ENCODE measurements around the gene TNFAIP8L1. TPM values are rescaled to one million over a fixed set of nuclear protein-coding genes. Genes with fewer than 3 reads are reported as not detected.

TNFAIP8L1 gene
- total and polyA plus RNA-seq, 4 donors: 15.6 to 29.0 (median 20.1) TPM

- Histone ChIP-seq H3K4me3 (ENCODE audit: low read depth in 1 of 3, low read length in 3 of 3) (no peak overlapping the region), H3K9ac (ENCODE audit: low read depth in 1 of 2, low read length in 2 of 2) (no peak overlapping the region), H3K9me3 (ENCODE audit: control insufficient read depth in 4 of 4, low read length in 3 of 4) (no peaks in the 10 kb centered on the region), H3K27me3 (ENCODE audit: control insufficient read depth in 4 of 4, insufficient read depth in 4 of 4, low read length in 3 of 4) (no peaks in the 10 kb centered on the region), H3K27ac (ENCODE audit: low read depth in 1 of 2, low read length in 2 of 2) (peak overlapping the region; percentile 73 to 80), H3K36me3 (ENCODE audit: control insufficient read depth in 4 of 4, insufficient read depth in 3 of 4, low read depth in 1 of 4, low read length in 3 of 4) (peaks cover 19 to 44% (median 34%) of the 10 kb centered on the region in 4 donors), H3K4me1 (ENCODE audit: control insufficient read depth in 4 of 4, insufficient read depth in 4 of 4, low read length in 3 of 4) (peaks cover 11 to 38% (median 35%) of the 10 kb centered on the region in 4 donors)
- DNase-seq (ENCODE audit: low spot score): no peak
- 95% methylated on average over 28 of the region's 28 CpGs for WGBS
- no peak for TF ChIP-seq ATF3 (IDR thresholded peaks at IDR 0.05)
- TF ChIP-seq EGR1 (IDR thresholded peaks at IDR 0.05; ENCODE audit: low read depth in 2 of 2): no peak
- TF ChIP-seq FOXA1 (IDR thresholded peaks at IDR 0.05): no peak
- TF ChIP-seq, protein P1, sequence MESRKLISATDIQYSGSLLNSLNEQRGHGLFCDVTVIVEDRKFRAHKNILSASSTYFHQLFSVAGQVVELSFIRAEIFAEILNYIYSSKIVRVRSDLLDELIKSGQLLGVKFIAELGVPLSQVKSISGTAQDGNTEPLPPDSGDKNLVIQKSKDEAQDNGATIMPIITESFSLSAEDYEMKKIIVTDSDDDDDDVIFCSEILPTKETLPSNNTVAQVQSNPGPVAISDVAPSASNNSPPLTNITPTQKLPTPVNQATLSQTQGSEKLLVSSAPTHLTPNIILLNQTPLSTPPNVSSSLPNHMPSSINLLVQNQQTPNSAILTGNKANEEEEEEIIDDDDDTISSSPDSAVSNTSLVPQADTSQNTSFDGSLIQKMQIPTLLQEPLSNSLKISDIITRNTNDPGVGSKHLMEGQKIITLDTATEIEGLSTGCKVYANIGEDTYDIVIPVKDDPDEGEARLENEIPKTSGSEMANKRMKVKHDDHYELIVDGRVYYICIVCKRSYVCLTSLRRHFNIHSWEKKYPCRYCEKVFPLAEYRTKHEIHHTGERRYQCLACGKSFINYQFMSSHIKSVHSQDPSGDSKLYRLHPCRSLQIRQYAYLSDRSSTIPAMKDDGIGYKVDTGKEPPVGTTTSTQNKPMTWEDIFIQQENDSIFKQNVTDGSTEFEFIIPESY (IDR thresholded peaks at IDR 0.05): no peak
- TF ChIP-seq YY1 (IDR thresholded peaks at IDR 0.05): no peak
- TF ChIP-seq RAD21 (IDR thresholded peaks at IDR 0.05): no peak
- no peak for TF ChIP-seq JUND (IDR thresholded peaks at IDR 0.05)
- TF ChIP-seq HNF4A (conservative IDR thresholded peaks at IDR 0.05): no peak
- no peak for TF ChIP-seq NR2F2 (IDR thresholded peaks at IDR 0.05)
- TF ChIP-seq GABPA (IDR thresholded peaks at IDR 0.05 in 1 of 2, conservative IDR thresholded peaks at IDR 0.05 in 1 of 2): no peak
- no peak for TF ChIP-seq HNF4G (IDR thresholded peaks at IDR 0.05)
- TF ChIP-seq RXRA (IDR thresholded peaks at IDR 0.05): no peak
- TF ChIP-seq, protein P2, sequence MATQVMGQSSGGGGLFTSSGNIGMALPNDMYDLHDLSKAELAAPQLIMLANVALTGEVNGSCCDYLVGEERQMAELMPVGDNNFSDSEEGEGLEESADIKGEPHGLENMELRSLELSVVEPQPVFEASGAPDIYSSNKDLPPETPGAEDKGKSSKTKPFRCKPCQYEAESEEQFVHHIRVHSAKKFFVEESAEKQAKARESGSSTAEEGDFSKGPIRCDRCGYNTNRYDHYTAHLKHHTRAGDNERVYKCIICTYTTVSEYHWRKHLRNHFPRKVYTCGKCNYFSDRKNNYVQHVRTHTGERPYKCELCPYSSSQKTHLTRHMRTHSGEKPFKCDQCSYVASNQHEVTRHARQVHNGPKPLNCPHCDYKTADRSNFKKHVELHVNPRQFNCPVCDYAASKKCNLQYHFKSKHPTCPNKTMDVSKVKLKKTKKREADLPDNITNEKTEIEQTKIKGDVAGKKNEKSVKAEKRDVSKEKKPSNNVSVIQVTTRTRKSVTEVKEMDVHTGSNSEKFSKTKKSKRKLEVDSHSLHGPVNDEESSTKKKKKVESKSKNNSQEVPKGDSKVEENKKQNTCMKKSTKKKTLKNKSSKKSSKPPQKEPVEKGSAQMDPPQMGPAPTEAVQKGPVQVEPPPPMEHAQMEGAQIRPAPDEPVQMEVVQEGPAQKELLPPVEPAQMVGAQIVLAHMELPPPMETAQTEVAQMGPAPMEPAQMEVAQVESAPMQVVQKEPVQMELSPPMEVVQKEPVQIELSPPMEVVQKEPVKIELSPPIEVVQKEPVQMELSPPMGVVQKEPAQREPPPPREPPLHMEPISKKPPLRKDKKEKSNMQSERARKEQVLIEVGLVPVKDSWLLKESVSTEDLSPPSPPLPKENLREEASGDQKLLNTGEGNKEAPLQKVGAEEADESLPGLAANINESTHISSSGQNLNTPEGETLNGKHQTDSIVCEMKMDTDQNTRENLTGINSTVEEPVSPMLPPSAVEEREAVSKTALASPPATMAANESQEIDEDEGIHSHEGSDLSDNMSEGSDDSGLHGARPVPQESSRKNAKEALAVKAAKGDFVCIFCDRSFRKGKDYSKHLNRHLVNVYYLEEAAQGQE (IDR thresholded peaks at IDR 0.05): no peak
- TF ChIP-seq, protein P3, sequence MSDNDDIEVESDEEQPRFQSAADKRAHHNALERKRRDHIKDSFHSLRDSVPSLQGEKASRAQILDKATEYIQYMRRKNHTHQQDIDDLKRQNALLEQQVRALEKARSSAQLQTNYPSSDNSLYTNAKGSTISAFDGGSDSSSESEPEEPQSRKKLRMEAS (IDR thresholded peaks at IDR 0.05): no peak
- TF ChIP-seq FOXA2 (IDR thresholded peaks at IDR 0.05): no peak
- TF ChIP-seq TAF1 (conservative IDR thresholded peaks at IDR 0.05): no peak
- TF ChIP-seq, protein P4, sequence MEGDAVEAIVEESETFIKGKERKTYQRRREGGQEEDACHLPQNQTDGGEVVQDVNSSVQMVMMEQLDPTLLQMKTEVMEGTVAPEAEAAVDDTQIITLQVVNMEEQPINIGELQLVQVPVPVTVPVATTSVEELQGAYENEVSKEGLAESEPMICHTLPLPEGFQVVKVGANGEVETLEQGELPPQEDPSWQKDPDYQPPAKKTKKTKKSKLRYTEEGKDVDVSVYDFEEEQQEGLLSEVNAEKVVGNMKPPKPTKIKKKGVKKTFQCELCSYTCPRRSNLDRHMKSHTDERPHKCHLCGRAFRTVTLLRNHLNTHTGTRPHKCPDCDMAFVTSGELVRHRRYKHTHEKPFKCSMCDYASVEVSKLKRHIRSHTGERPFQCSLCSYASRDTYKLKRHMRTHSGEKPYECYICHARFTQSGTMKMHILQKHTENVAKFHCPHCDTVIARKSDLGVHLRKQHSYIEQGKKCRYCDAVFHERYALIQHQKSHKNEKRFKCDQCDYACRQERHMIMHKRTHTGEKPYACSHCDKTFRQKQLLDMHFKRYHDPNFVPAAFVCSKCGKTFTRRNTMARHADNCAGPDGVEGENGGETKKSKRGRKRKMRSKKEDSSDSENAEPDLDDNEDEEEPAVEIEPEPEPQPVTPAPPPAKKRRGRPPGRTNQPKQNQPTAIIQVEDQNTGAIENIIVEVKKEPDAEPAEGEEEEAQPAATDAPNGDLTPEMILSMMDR (IDR thresholded peaks at IDR 0.05; ENCODE audit: low read depth, low read length, missing input control): no peak
- TF ChIP-seq SP1 (IDR thresholded peaks at IDR 0.05): no peak
These were observed 64.5 kb downstream of the TNFAIP8L1 start for GRCh38 chr19:4703671-4704316.

All from liver (tissue), 9 donors.